Breast epithelium (tissue), 3 donors: ENCODE measurements around the gene CDH13.

Experiments
- CTCF ChIP-seq, 3 donors: fragments of 450-650 bp; IDR thresholded peaks; one replicate each; pipeline ENCODE4 v1.5.1; 2016 to 2017; ENCODE audit warnings: antibody characterized with exemption in 3 of 3, mild to moderate bottlenecking in 3 of 3, moderate library complexity in 3 of 3
- POLR2A ChIP-seq: fragments of 450-650 bp; IDR thresholded peaks from one replicate; pipeline ENCODE4 v1.6.1; 2016; ENCODE audit warnings: antibody characterized with exemption, mild to moderate bottlenecking, moderate library complexity
- POLR2AphosphoS5 ChIP-seq, 3 donors: sonication (generic); formaldehyde crosslinking; IDR thresholded peaks; one replicate each; pipeline ENCODE4 v1.6.1; 2017; ENCODE audit warnings: antibody characterized with exemption in 3 of 3

GRCh38 chr16:82846806-82847205, 220.0 kb downstream of the CDH13 start:
- no peak for TF ChIP-seq POLR2A
- no peak for TF ChIP-seq CTCF (IDR thresholded peaks at IDR 0.05)
- TF ChIP-seq POLR2AphosphoS5 (IDR thresholded peaks at IDR 0.05), result no peak
